GM21619 (cell line): ENCODE measurements around the gene MICAL2.

Experiments used
- ATAC-seq: cut with Tn5 transposase; IDR thresholded peaks from one replicate; pipeline ENCODE4 v1.9.1; 2021; ENCODE audit not compliant: unreplicated experiment

The MICAL2 gene

GRCh38 chr11:12291766-12292165 is 181.4 kb downstream of the MICAL2 start:
- ATAC-seq, result no peak

- no peak for ATAC-seq
These were observed 182.4 kb downstream of the MICAL2 start for GRCh38 chr11:12292766-12293165.

- ATAC-seq, result no peak
These were observed 183.1 kb downstream of the MICAL2 start for GRCh38 chr11:12293486-12293885.

GRCh38 chr11:12294613-12295012 is 184.2 kb downstream of the MICAL2 start:
- ATAC-seq, result no peak

GRCh38 chr11:12295943-12296342 is 185.6 kb downstream of the MICAL2 start:
- ATAC-seq, result no peak

GRCh38 chr11:12298610-12299009 is 188.2 kb downstream of the MICAL2 start:
- no peak for ATAC-seq

GRCh38 chr11:12301379-12301778 is 191.0 kb downstream of the MICAL2 start:
- ATAC-seq, result no peak

GRCh38 chr11:12303421-12304149 is 193.2 kb downstream of the MICAL2 start:
- no peak for ATAC-seq

GRCh38 chr11:12306830-12307229 is 196.4 kb downstream of the MICAL2 start:
- ATAC-seq, result no peak

- ATAC-seq, result no peak
These were observed 201.7 kb downstream of the MICAL2 start for GRCh38 chr11:12312132-12312531.
